Right lobe of liver (tissue), 4 donors: ENCODE data around the gene KPNB1.

Experiments
- CTCF ChIP-seq, 4 donors: fragments of 200-600 bp in 3 of 4; fragments of 450-650 bp in 1 of 4; IDR thresholded peaks; one replicate each; pipeline versions ENCODE4 v1.5.1 to v1.8.0; 2016 to 2022; ENCODE audit warnings: antibody characterized with exemption in 4 of 4, mild to moderate bottlenecking in 2 of 4
- POLR2A ChIP-seq: fragments of 450-650 bp; IDR thresholded peaks from one replicate; pipeline ENCODE4 v1.6.1; 2017; ENCODE audit warnings: antibody characterized with exemption, mild to moderate bottlenecking
- donor health status: DM: no; HTN: no; CAD: no.
- donor health status: DM: no; HTN: no; CAD: no.
- donor health status: DM: no; HTN: yes; CAD: no.

GRCh38 chr17:47717261-47717697 is 67.6 kb downstream of the KPNB1 start:
- TF ChIP-seq CTCF (IDR thresholded peaks at IDR 0.05) (peak; percentile 12 to 29 (median 24)), POLR2A (no peak)
